NCI-H1105 treated with DMSO at 0.1 percent for 48 hours (cell line): ENCODE results near the gene SPRED3.
"Not testable (repeated sequence)": the region's sequence is repeated elsewhere in the genome, so short reads cannot be mapped to it uniquely, and the experiment has no call there.

Experiments used
- DNase-seq: peaks from one replicate; lab custom pipeline; 2025; lab: John Stamatoyannopoulos, UW

Gene SPRED3

DNA sequence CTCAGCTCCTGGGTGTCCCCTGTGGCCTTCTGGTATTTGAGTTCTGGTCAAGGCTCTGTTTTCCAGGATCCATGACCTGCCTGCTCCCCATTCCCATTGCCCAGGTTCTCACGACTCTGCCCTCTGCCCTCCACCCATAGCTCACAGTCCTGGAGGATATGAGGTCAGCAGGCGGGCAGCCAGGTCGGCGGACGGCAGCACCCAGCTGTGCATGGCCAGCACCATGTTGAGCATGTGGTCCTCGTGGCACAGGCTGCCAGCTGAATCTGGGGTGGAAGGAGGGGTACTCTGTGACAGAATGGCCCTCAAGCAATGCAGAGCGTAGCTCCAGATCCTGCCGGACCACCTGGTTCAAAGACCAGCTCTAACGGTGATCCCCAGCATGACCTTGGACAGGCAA is 32.4 kb downstream of the SPRED3 start:
- no peak for DNase-seq

DNA sequence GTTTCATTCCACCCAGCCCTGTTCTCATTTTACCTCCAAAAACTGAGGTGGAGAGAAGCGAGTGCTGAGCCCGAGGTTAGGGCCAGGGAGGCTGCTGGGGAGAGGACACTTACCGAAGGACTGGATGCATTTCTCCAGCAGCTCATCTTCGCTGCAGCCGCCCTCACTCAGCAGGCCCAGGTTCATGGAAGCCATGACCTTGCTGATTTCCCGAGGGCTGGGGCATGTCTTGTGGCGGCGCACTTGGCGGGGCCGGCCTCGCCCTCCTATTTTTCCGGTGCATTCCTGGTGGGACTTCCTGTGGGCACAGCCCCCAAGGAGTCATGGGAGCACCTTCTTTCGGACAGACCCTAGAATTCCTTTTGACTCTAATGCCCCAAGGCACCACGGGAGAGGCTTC is 33.4 kb downstream of the SPRED3 start:
- DNase-seq: no peak

DNA sequence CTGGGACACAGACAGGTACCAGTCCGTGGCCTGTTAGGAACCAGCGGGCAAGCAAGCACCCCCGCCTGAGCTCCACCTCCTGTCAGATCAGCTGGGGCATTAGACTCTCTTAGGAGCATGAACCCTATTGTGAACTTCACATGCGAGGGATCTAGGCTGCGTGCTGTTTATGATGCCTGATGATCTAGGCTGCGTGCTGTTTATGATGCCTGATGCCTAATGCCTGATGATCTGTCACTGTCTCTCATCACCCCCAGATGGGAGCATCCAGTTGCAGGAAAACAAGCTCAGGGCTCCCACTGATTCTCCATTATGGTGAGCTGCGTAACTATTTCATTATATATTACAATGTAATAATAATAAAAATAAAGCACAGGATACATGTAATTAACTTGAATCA is 33.9 kb downstream of the SPRED3 start:
- DNase-seq: no peak

DNA sequence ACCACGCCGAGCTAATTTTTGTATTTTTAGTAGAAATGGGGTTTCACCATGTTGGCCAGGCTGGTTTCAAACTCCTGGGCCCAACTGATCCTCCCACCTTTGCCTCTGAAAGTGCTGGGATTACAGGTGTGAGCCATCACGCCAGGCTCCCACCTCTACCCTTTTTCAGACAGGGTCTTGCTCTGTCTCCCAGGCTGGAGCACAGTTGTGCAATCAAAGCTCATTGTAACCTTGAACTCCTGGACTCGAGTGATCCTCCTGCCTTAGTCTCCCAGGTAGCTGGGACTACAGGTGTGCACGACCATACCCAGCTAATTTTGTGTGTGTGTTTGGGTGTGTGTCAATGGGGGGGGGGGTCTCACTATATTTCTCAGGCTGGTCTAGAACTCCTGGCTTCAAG is 35.8 kb downstream of the SPRED3 start:
- no peak for DNase-seq

DNA sequence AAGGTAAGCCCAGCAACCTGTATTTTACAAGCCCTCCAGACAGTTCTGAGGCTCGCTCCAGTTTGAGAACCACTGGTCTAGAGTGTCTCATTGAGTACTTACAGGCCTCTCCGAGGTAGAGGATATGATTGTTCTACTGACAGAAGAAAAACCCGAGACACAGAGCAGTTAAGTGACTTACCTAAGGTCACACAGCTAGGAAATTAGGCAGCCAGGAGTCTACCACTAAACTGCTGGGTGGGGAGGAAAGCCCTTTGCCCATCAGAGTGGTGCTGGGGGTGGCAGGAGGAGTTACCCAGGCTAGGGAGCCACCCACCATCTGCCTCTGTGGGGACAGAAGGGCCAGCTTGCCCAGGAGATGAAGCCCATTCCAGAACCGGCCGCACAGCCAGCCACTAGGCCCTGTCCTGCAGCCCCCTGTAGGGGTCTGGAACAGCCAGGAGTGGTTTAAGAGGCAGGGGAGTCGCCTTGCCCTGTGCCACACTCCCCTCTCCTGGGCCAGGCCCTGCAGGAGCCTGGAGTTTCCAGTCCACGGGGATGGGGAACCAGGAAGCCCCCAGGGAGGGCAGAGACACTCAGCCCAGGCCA is 36.8 kb downstream of the SPRED3 start:
- no peak for DNase-seq

DNA sequence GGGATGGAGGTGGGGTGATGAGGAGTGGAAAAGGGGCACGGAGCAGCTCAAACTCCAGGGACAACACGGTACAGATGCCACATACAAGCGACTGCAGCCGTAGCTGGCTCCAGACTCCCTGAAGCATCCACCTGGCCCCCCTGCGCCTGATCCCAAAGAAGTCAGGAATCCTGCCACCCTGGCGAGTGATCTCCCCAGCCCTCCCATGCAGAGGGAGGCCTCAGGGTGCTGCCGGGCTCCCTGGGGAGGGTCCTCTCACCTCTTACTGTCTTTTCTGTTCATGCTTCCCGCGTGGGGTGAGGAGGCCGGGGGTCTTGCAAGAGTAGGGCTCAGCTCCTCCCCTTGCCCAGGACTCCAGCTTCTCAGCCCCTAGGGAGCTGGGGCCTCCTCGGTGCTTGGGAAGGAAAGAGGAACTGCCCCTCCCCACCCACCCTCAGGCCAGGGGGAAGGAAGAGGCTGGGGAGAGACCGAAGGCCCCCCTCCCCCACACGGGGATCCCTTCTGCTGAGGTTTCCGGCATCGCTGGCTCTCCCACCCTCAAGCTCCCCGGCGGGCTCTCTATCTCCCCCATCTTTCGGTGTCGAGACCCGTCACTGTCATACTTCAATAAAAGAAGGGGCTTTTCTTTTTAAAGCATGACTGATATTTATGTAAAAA is 37.4 kb downstream of the SPRED3 start, which contains the start of gene RASGRP4:
TSS of gene RASGRP4 (minus strand) at position 410 of the 657 bp plus-strand sequence. CDS start at position 282, 128 bp downstream.
- no peak for DNase-seq

DNA sequence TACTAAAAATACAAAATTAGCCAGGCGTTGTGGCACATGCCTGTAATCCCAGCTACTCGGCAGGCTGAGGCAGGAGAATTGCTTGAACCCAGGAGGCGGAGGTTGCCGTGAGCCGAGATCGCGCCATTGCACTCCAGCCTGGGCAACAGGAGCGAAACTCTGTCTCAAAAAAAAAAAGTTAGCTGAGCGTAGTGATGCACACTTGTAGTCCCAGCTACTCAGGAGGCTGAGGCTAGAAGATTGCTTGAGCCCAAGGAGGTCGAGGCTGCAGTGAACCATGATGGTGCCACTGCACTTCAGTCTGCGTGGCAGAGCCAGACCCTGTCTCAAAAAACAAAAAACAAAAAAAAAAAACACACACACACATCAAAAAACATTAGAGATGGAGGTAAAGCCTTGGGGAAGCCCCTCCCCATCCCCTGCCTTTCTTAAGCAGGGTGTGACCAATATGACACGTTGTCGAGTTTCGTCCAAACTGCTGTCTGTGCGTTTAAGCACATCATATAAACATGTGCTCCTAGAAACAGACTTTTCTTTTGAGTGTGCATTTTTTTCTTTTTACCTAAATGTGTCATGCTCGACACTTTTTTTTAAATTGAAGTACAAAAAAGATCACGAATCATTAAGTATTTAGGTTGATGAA is 38.7 kb downstream of the SPRED3 start:
- not testable (repeated sequence) for DNase-seq

DNA sequence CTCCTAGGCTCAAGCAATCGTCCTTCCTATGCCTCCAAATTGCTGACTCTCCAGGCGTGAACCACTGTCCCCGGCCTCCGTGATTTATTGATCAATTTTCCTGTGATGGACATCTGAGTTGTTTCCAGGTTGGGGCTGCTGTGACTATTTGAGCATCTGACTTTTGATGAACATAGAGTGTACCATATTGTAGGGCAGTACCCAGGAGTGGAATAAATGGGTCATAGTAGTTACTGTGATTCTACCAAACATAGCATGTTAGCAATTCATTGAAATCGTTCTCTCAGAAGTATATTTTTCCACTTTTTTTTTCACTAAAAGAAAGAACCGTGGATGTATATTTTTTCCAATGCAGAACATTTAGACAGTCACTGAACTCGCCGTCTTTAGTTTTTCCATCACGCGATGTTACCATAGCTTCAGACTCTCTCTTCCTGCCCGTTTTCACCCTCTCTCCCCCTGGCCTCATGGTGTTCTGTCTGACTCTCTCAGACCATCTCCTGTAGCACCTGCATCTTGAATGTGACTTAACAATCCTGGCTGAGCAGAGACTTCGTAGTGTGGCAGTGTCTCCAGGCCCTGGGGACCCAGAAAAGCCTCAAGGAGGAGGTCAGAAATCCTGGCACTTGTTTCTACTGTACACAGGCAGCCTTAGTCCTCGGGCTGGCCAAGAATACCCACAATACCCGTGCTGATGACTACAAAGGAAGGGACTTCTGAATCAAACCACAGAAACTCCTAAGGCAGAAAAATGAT is 40.7 kb downstream of the SPRED3 start:
- DNase-seq: no peak

DNA sequence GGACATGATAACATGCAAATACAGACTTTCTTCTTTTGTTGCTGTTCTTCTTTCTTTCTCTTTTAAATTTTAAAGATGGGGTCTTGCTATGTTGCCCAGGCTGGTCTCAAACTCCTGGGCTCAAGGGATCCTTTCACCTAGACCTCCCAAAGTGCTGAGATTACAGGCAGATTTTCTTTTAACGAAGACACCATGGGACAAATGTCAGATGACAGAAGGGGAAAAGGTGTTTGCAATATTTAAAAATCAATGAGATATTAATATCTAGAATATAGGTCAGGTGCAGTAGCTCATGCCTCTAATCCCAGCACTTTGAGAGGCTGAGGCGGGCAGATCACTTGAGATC is 41.3 kb downstream of the SPRED3 start:
- DNase-seq: no peak

DNA sequence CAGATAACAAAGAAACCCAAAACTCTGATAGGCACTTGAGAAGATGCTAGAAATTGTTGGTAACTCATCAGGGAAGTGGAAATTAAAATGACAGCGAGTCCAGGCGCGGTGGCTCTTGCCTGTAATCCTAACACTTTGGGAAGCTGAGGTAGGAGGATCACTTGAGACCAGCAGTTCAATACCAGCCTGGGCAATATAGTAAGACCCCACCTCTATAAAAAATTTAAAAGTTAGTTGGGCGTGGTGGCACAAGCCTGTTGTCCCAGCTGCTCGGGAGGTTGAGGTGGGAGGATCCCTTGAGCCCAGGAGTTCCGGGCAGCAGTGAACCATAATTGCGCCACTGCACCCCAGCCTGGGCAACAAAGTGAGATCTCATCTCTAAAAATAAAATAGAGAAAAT is 42.4 kb downstream of the SPRED3 start:
- no peak for DNase-seq

DNA sequence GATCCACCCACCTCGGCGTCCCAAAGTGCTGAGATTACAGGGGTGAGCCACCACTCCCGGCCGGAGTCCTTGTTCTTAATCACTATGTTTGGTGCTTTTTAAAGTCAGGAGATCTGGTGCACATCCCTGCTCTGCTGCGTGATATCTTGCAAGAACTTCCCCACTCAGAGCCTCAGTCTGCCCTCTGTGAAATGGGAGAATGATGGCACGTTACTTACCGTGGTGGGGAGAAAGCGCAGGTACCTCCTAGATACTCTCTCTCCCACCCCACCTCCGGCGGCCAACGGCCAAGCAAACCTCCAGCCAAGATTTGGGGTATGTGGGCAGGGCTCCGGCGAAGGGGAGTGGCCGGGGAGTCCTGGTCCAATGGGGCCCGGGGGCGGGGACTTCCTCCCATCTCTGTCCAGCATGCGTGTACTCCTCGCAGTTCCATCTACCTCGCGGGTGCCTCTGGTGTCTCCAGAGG is 44.8 kb downstream of the SPRED3 start, which contains the start of gene RYR1:
TSS of gene RYR1 (plus strand) at position 424 of the 466 bp plus-strand sequence. CDS start 139 bp downstream, outside the sequence.
- no peak for DNase-seq

DNA sequence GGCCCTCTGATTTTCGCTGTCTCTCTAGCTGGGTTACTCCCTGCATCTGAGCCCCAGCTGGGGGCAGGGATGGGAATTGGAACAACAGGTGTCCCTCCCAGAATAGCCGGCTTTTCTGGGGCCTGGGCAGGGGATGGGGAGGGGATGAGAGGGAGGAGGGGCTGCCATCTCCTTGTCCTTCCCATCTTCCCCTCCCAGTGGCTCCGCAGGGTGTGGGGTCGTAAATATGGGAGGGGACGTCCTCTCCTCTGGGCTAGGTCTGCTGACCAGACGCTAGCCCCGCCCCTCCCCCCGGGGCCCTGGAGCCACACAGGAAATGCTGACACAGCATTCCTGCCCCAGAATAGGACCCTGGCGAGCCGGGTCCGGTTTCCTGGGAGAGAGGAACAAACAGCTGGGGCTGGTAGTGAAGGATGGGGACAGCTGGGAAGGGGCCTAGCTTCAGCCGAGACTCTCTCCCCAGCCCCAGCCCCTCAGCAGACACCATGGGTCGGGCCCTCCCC is 46.1 kb downstream of the SPRED3 start:
- DNase-seq: no peak

DNA sequence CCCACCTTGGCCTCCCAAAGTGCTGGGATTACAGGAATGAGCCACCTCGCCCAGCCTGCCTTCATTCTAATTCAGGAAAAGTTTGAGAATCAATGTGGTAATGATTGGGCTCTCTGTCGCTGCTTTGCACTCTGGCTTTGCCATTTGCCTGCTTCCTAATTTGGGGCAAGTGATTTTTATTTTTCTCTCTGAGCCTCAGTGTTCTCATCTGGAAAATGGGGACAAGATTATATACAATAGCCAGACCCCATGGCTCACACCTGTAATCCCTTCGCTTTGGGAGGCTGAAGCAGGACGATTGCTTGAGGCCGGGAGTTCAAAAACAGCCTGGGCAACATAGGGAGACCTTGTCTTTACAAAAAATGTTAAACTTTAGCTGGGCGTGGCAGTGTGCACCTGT is 48.8 kb downstream of the SPRED3 start:
- no peak for DNase-seq

DNA sequence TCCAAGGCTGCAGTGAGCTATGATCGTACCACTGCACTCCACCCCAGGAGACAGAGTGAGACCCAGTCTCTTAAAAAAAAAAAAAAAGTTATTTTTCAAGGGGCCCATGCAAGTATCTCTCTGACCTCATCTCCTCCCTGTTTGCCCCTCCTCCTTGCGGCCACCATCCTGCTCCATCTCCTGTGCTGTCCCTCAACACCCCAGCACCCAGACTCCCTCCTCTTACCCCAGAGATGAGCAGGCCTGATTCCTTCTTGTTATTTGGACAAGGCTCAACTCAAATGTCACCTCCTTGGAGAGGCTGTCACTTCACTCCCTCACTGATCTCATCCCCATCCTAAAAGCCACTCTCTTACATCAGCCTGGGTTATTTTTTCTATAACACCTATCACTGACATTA is 49.4 kb downstream of the SPRED3 start:
- no peak for DNase-seq

DNA sequence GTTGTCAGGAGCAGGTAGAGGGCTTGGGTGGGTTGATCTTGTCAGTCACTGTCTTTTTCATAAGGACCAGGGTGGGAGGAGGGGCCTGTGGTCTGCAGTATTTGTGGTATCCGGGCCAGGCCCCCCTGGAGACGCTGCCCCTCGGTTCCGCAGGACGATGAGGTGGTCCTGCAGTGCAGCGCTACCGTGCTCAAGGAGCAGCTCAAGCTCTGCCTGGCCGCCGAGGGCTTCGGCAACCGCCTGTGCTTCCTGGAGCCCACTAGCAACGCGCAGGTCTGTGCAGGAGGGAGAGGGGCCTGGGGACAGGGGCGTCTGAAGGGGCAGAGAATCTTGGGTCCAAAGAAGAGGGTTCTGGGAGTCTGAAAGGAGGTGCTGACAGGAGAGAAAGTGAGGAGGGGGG is 52.1 kb downstream of the SPRED3 start:
- no peak for DNase-seq

DNA sequence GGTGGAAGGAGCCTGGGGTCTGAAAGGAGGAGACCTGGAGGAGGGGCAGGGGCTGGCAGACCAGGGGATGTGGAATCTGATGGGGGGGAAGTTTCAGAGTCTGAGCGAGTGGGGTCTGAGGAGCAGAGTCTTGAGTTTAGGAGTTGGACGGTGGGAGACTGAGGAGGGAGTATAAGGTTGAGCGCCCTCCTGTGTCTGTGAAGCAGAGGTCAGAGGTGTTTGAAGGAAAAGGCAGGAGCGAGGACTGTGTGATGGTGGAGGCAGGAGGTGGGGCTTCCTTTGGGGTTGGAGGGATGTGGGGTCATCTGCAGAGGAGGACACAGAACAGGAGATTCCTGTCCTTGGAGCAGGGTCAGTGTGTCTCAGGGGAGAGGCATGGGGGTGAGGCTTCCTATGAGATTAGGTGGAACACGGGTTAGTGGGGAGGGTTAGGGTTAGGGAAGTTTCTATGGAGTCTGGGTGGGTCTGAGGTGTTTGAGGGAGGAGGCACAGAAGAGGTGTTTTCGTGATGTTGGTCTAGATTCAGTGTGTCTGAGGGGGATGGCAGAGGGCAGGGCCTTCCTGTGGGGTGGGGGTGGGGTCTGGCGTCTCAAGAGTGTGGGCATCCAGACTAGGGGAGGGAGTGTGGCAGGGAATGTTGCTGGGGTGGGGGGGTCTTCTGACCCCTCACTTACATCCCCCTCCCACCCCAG is 53.3 kb downstream of the SPRED3 start:
- no peak for DNase-seq

DNA sequence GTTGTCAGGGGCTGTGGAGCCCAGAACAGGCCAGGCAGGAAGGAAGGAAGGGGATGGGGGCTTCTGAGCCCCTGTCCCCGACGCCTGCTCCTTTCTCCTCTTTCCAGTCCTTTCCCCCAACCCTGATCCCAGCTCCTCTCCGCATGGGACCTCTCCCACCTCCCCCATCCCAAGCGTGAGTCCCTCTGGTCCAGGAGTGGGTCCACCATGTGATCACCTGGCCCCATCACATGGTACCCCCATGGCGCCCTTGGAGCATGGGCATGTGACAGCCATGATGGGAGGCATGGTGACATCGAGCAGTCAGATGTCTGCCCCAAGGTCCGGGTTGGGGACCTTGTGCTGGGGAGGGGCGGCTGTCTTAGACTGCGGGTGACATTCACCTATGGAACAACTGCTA is 54.2 kb downstream of the SPRED3 start:
- no peak for DNase-seq

DNA sequence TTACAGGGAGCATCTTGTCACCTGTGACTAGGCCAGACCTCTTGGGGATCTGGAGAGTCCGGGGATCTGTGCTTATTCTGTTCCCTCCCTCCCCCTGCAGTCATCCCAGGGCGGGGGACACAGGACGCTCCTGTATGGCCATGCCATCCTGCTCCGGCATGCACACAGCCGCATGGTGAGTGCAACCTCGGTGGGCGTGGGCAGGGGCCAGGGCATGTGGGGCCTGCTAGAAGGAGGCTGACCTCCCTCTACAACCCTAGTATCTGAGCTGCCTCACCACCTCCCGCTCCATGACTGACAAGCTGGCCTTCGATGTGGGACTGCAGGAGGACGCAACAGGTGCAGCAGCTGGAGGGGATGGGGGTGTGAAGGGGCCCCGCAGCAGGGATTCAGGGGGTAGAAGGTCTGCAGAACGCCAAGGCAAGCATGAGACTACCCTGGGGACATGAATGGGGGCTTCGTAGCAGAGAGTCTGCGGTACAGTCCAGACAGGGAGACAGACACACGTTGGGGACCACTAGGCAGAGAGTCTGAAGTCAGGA is 55.0 kb downstream of the SPRED3 start:
- DNase-seq: no peak

DNA sequence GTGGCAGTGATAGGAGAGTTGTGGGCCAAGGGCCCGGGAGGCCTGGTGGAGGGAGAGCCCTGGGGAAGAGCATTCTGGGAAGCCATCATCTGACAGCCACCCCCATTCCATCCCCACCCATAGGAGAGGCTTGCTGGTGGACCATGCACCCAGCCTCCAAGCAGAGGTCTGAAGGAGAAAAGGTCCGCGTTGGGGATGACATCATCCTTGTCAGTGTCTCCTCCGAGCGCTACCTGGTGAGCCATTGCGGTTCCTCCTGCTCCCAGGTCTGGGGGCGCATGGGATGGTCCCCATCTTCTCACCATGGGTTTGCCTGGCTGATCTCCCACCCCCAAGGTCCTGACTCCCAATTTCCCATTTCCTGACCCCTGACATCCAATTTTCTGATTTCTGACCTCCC is 55.5 kb downstream of the SPRED3 start:
- no peak for DNase-seq

DNA sequence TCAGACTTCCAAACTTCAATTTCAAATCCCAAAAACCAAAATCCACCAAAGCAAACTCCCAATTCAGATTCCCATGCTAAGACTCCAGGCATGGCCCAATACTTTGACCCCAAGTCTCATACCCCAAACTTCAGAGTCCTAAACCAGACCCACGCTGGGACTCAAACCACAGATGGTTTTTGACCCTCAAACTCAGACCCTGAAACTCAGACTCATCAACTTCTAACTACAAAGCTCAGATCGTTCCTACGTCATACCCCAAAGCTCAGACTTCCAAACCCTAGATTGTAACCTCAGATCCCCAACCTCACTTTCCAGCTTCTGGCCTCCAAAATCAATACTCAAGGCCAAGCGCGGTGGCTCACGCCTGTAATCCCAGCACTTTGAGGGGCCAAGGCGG is 56.9 kb downstream of the SPRED3 start:
- no peak for DNase-seq

DNA sequence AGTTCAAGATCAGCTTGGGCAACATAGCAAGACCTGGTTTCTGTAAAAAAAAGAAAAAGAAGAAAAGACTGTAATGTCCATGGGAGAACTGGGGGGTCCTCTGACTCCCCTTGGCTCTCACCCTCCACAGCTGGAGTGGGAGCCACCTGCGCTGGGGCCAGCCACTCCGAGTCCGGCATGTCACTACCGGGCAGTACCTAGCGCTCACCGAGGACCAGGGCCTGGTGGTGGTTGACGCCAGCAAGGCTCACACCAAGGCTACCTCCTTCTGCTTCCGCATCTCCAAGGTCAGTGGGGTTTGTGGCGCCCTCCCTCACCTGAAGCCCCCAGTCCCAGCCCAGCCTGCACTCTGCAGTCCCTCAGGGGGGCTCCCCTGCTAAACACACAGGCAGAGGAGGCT is 59.7 kb downstream of the SPRED3 start:
- no peak for DNase-seq
